Calu3 (cell line): Measurements from ENCODE around the gene NSMCE1. TPM values are rescaled to one million over a fixed set of nuclear protein-coding genes. Genes with fewer than 3 reads are reported as not detected.

Source experiments
- BruUV-seq: library from RNA; stranded (reverse); fragments of 400-500 nt; replicated peaks from 2 replicates; lab custom pipeline; 2021; lab: Mats Ljungman, UMichigan
- CTCF ChIA-PET: fragments of 300-600 bp; sonication (Branson Sonifier 250); formaldehyde crosslinking; loops from one replicate; lab custom pipeline; 2022; ENCODE audit warnings: antibody characterized with exemption; lab: Charles Lee
- DNase-seq: peaks from one replicate; pipeline ENCODE4 v3.0.0; 2022
- H3K27ac Mint-ChIP-seq: one replicate; pipeline ENCODE4 v1.8.0; 2022; ENCODE audit warnings: mixed read lengths; ENCODE audit not compliant: unreplicated experiment
- H3K27me3 Mint-ChIP-seq: one replicate; pipeline ENCODE4 v1.8.0; 2022; ENCODE audit warnings: mixed read lengths; ENCODE audit not compliant: unreplicated experiment
- H3K36me3 Mint-ChIP-seq: one replicate; pipeline ENCODE4 v1.8.0; 2022; ENCODE audit warnings: mild to moderate bottlenecking, moderate library complexity, mixed read lengths; ENCODE audit not compliant: insufficient read depth, unreplicated experiment
- H3K4me1 Mint-ChIP-seq: one replicate; pipeline ENCODE4 v1.8.0; 2022; ENCODE audit warnings: mild to moderate bottlenecking, low read depth, mixed read lengths; ENCODE audit not compliant: unreplicated experiment
- H3K4me3 Mint-ChIP-seq: one replicate; pipeline ENCODE4 v1.8.0; 2022; ENCODE audit warnings: mild to moderate bottlenecking, low read depth, moderate library complexity, mixed read lengths; ENCODE audit not compliant: unreplicated experiment
- H3K9me3 Mint-ChIP-seq: one replicate; pipeline ENCODE4 v1.8.0; 2022; ENCODE audit warnings: low read depth, mixed read lengths; ENCODE audit not compliant: unreplicated experiment
- CTCF ChIP-seq: fragments of 200-600 bp; IDR thresholded peaks from one replicate; pipeline ENCODE4 v1.8.0; 2022; ENCODE audit warnings: antibody characterized with exemption; ENCODE audit not compliant: unreplicated experiment
- intact Hi-C: fragments of 100-400 bp; cut with micrococcal nuclease; formaldehyde crosslinking; loops from one replicate; pipeline ENCODE4 v1.10.0; 2022; ENCODE audit not compliant: unreplicated experiment
- total RNA-seq: library from RNA; stranded (reverse); gene quantifications from 2 replicates; pipeline ENCODE4 v1.2.3, GENCODE V29; 2022

The NSMCE1 gene
- total RNA-seq, 1 experiment from 2014 or later, result 83.2 TPM

GRCh38 chr16:27189335-27189972, 79.1 kb downstream of the NSMCE1 start:
- TF ChIP-seq CTCF, result no peak
- H3K27me3 Mint-ChIP-seq, result peaks cover 55% of the 10 kb centered on the region
- CTCF ChIA-PET, result no interaction called here
- no peak for DNase-seq
- no peak overlapping the region for H3K27ac Mint-ChIP-seq
- BruUV-seq, result no TSS peak
- intact Hi-C loops, result no loop called here
- no peaks in the 10 kb centered on the region for H3K4me1 Mint-ChIP-seq
- H3K4me3 Mint-ChIP-seq, result no peak overlapping the region
- no peaks in the 10 kb centered on the region for H3K36me3 Mint-ChIP-seq
- H3K9me3 Mint-ChIP-seq, result no peaks in the 10 kb centered on the region

- CTCF ChIA-PET, result interaction anchor here (0.7 kb wide), 1 partner anchor 290 kb away, joined by 3 read pairs; no protein-coding TSS in a partner anchor
- H3K4me1 Mint-ChIP-seq, result no peaks in the 10 kb centered on the region
- H3K27me3 Mint-ChIP-seq, result peaks cover 47% of the 10 kb centered on the region
- intact Hi-C loops, result no loop called here
- H3K4me3 Mint-ChIP-seq, result no peak overlapping the region
- BruUV-seq, result no TSS peak
- TF ChIP-seq CTCF, result no peak
- no peak overlapping the region for H3K27ac Mint-ChIP-seq
- H3K9me3 Mint-ChIP-seq, result no peaks in the 10 kb centered on the region
- H3K36me3 Mint-ChIP-seq, result no peaks in the 10 kb centered on the region
- no peak for DNase-seq
These were observed 79.9 kb downstream of the NSMCE1 start for GRCh38 chr16:27188633-27189032.

- no TSS peak for BruUV-seq
- intact Hi-C loops, result no loop called here
These were observed 82.8 kb downstream of the NSMCE1 start for GRCh38 chr16:27185776-27186130.

GRCh38 chr16:27182906-27183405, 85.6 kb downstream of the NSMCE1 start:
- intact Hi-C loops, result no loop called here
- H3K27me3 Mint-ChIP-seq, result peaks cover 63% of the 10 kb centered on the region
- no TSS peak for BruUV-seq
- no peaks in the 10 kb centered on the region for H3K9me3 Mint-ChIP-seq
- TF ChIP-seq CTCF, result no peak
- peaks cover 6% of the 10 kb centered on the region for H3K36me3 Mint-ChIP-seq
- CTCF ChIA-PET, result no interaction called here
- no peak overlapping the region for H3K4me3 Mint-ChIP-seq
- H3K4me1 Mint-ChIP-seq, result no peaks in the 10 kb centered on the region
- no peak for DNase-seq
- no peak overlapping the region for H3K27ac Mint-ChIP-seq

More at GRCh38 chr16:27185776-27186130, 82.8 kb downstream of the NSMCE1 start:
- no peak for DNase-seq
- Mint-ChIP-seq H3K9me3 (no peaks in the 10 kb centered on the region), H3K27me3 (peaks cover 58% of the 10 kb centered on the region), H3K27ac (no peak overlapping the region), H3K4me1 (no peaks in the 10 kb centered on the region), H3K4me3 (no peak overlapping the region), H3K36me3 (no peaks in the 10 kb centered on the region)
- CTCF ChIA-PET, result no interaction called here
- no peak for TF ChIP-seq CTCF
